Measurements from ENCODE around the gene VTA1. TPM values are rescaled to one million over a fixed set of nuclear protein-coding genes. Genes with fewer than 3 reads are reported as not detected.

The VTA1 gene
- polyA plus RNA-seq, 3 donors: 15.9 to 97.3 (median 74.8) TPM

DNA sequence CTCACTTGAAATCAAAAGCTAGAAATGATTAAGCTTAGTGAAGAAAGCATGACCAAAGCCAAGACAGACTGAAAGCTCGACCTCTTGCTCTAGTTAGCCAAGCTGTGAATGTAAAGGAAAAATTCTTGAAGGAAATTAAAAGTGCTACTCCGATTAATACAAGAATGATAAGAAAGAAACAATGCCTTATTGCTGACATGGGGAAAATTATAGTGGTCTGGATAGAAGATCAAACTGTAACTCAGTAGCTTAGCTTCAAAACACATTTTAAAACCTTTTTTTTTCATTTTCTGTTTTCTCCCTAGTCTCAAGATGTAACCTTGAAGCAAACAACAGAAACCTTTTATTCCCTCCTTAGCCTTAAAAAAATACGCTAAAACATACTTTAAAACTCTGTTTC lies 25.7 kb upstream of the VTA1 start:
- H3K9me3 ChIP-seq (replicated peaks in 1 of 2; ENCODE audit: control insufficient read depth in 1 of 2, insufficient read depth in 1 of 2, low read length in 2 of 2): no peaks in the 10 kb centered on the region
- H3K4me3 Mint-ChIP-seq: no peak overlapping the region
- WGBS (ENCODE audit: insufficient coverage): 86% methylated on average over 2 of the region's 3 CpGs
- H3K4me1 ChIP-seq (ENCODE audit: control insufficient read depth in 1 of 2, insufficient read depth in 2 of 2, low read length in 2 of 2): no peaks in the 10 kb centered on the region
- DNase-seq: no peak
- H2AFZ ChIP-seq (ENCODE audit: insufficient read depth, low read depth, low read length, poor library complexity, severe bottlenecking): no peak overlapping the region
- no peak overlapping the region for H3K27ac Mint-ChIP-seq
- H3K4me3 ChIP-seq (replicated peaks in 1 of 3; ENCODE audit: low read depth in 2 of 3, low read length in 3 of 3): no peak overlapping the region
- intact Hi-C loops (cut with micrococcal nuclease): no loop called here
- no peak overlapping the region for H3K4me2 ChIP-seq (replicated peaks; ENCODE audit: extremely low read depth, low read length, poor library complexity, severe bottlenecking)
- H3K9me3 Mint-ChIP-seq: peaks cover 0 to 2% (median 0%) of the 10 kb centered on the region in 7 donors
- no peaks in the 10 kb centered on the region for H3K36me3 Mint-ChIP-seq
- TF ChIP-seq CTCF (IDR thresholded peaks at IDR 0.05): no peak
- no peaks in the 10 kb centered on the region for H4K20me1 ChIP-seq (ENCODE audit: insufficient read depth, low read length)
- no peaks in the 10 kb centered on the region for H3K79me2 ChIP-seq (ENCODE audit: insufficient read depth, low read length)
- H3K9ac ChIP-seq (ENCODE audit: insufficient read depth, low read length, poor library complexity, severe bottlenecking): no peak overlapping the region
- peaks cover 0 to 5% (median 0%) of the 10 kb centered on the region in 3 donors for H3K27me3 Mint-ChIP-seq (ENCODE audit: low read depth in 3 of 3)
- no peaks in the 10 kb centered on the region for H3K27me3 ChIP-seq (ENCODE audit: control insufficient read depth in 2 of 2, insufficient read depth in 2 of 2, low read length in 2 of 2)
- no peak overlapping the region for H3K27ac ChIP-seq (ENCODE audit: low read depth in 1 of 2, low read length in 2 of 2)
- H3K4me1 Mint-ChIP-seq: no peaks in the 10 kb centered on the region
- H3K36me3 ChIP-seq (replicated peaks in 1 of 2; ENCODE audit: control insufficient read depth in 1 of 2, insufficient read depth in 2 of 2, low read length in 2 of 2): no peaks in the 10 kb centered on the region

- no peak for DNase-seq
- H3K36me3 ChIP-seq (replicated peaks in 1 of 2; ENCODE audit: control insufficient read depth in 1 of 2, insufficient read depth in 2 of 2, low read length in 2 of 2): no peaks in the 10 kb centered on the region
- Mint-ChIP-seq H3K9me3 (peaks cover 0 to 6% (median 2%) of the 10 kb centered on the region in 7 donors), H3K4me1 (no peaks in the 10 kb centered on the region), H3K36me3 (no peaks in the 10 kb centered on the region), H3K4me3 (no peak overlapping the region), H3K27ac (no peak overlapping the region), H3K27me3 (ENCODE audit: low read depth in 3 of 3) (peaks cover 0 to 2% (median 0%) of the 10 kb centered on the region in 3 donors)
- intact Hi-C loops (cut with micrococcal nuclease): no loop called here
- H3K9me3 ChIP-seq (replicated peaks in 1 of 2; ENCODE audit: control insufficient read depth in 1 of 2, insufficient read depth in 1 of 2, low read length in 2 of 2): no peaks in the 10 kb centered on the region
- H3K79me2 ChIP-seq (ENCODE audit: insufficient read depth, low read length): no peaks in the 10 kb centered on the region
- H3K27ac ChIP-seq (ENCODE audit: low read depth in 1 of 2, low read length in 2 of 2): no peak overlapping the region
- no peak for TF ChIP-seq CTCF (IDR thresholded peaks at IDR 0.05)
- no CpG with 5 or more reads among the region's 1 CpG for WGBS (ENCODE audit: insufficient coverage)
- no peaks in the 10 kb centered on the region for H3K4me1 ChIP-seq (ENCODE audit: control insufficient read depth in 1 of 2, insufficient read depth in 2 of 2, low read length in 2 of 2)
- H4K20me1 ChIP-seq (ENCODE audit: insufficient read depth, low read length): no peaks in the 10 kb centered on the region
- H2AFZ ChIP-seq (ENCODE audit: insufficient read depth, low read depth, low read length, poor library complexity, severe bottlenecking): no peak overlapping the region
- H3K27me3 ChIP-seq (ENCODE audit: control insufficient read depth in 2 of 2, insufficient read depth in 2 of 2, low read length in 2 of 2): no peaks in the 10 kb centered on the region
- no peak overlapping the region for H3K4me3 ChIP-seq (replicated peaks in 1 of 3; ENCODE audit: low read depth in 2 of 3, low read length in 3 of 3)
- no peak overlapping the region for H3K9ac ChIP-seq (ENCODE audit: insufficient read depth, low read length, poor library complexity, severe bottlenecking)
- no peak overlapping the region for H3K4me2 ChIP-seq (replicated peaks; ENCODE audit: extremely low read depth, low read length, poor library complexity, severe bottlenecking)
Observed at GRCh38 chr6:142130814-142131213, 16.2 kb upstream of the VTA1 start.
